Left lung (tissue), 10 donors: Measurements from ENCODE around the gene CDH4. TPM values are rescaled to one million over a fixed set of nuclear protein-coding genes. Genes with fewer than 3 reads are reported as not detected.

ENCODE experiments used
- ATAC-seq: fragments of 200-7000 bp; cut with Tn5 transposase; one replicate; pipeline ENCODE4 v1.9.1; 2020; ENCODE audit warnings: moderate library complexity
- DNase-seq, 4 donors: peaks; one replicate each; pipeline ENCODE4 v3.0.0-alpha.2; 2013 to 2020
- H3K27ac ChIP-seq, 2 donors: fragments of 200-600 bp; sonication (generic) in 1 of 2; one replicate each; pipeline versions ENCODE4 v1.5.0 to v1.8.0; 2020 to 2021
- H3K27me3 ChIP-seq, 2 donors: fragments of 200-600 bp; sonication (generic) in 1 of 2; one replicate each; pipeline versions ENCODE4 v1.5.0 to v1.8.0; 2020 to 2021
- H3K36me3 ChIP-seq, 2 donors: fragments of 200-600 bp; sonication (generic) in 1 of 2; one replicate each; pipeline versions ENCODE4 v1.5.0 to v1.8.0; 2020 to 2021
- H3K4me1 ChIP-seq, 2 donors: fragments of 200-600 bp; one replicate each; pipeline ENCODE4 v1.8.0; 2021
- H3K4me3 ChIP-seq, 2 donors: fragments of 200-600 bp; sonication (generic) in 1 of 2; one replicate each; pipeline versions ENCODE4 v1.5.0 to v1.8.0; 2020 to 2021; ENCODE audit warnings: mild to moderate bottlenecking in 1 of 2
- H3K9me3 ChIP-seq, 2 donors: fragments of 200-600 bp; sonication (generic) in 1 of 2; one replicate each; pipeline versions ENCODE4 v1.5.0 to v1.8.0; 2020 to 2021
- intact Hi-C, 2 donors: fragments of 100-400 bp; cut with DNase I; formaldehyde crosslinking; loops; one replicate each; pipeline versions ENCODE4 v1.11.2 to v1.14.2; 2022
- polyA plus RNA-seq, 6 donors: library from polyadenylated mRNA; unstranded; fragments of 120-200 nt; gene quantifications; one replicate each; pipeline ENCODE4 v1.2.1, GENCODE V29; 2013; ENCODE audit not compliant: insufficient read length in 6 of 6
- total RNA-seq, 2 donors: library from RNA; stranded (reverse); fragmentation: NEBNext Ultra II Directional; extraction: Animal tissue kit (Norgen Biotek cat#: 25700); gene quantifications; one replicate each; pipeline ENCODE4 v1.2.1, GENCODE V29; 2021
- TF ChIP-seq, protein P1 (sequence below), 2 donors: fragments of 200-600 bp; sonication (generic) in 1 of 2; IDR thresholded peaks; one replicate each; pipeline versions ENCODE4 v1.5.0 to v1.8.0; 2021; ENCODE audit warnings: antibody characterized with exemption in 2 of 2
- donor health status: DM: no; HTN: yes; CAD: no.
- donor health status: DM: no; HTN: no; CAD: no.

Gene CDH4
- total and polyA plus RNA-seq, 8 donors: 0.24 to 10.8 (median 5.1) TPM

DNA sequence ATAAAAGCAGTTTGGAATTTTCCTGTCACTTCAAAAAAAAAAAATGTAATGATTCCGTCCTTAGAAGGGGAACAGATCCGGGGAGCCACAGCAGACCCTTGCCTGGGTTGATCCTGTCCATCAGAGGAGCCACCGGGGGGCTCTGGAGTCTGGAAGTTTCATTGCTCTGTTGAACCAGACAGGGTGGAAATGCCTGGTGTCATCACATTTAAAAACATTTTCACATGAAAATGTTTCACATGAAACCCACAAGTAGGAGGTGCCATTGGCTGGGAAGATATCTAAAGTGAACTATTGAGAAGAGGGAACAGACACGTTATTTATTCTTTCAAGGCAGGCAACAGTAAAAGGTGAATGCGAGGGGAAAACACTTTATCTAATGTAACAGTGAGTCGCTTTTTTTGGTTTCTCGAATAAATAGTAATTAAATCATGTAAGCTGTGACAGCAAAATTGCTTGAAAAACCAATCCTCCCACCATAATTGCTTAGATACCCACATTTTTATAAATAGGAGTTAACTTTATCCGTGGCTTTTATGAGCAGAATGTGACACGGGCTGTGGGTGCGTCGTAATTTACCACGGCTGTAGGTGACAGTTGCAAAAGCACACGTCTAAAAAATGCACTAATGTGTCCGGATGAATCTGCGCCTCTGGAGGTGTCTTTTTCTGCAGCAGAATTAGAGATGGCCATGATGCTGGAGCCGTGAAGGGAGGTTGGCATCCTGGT, 490.2 kb downstream of the CDH4 start:
- intact Hi-C loops: no loop called here
- Histone ChIP-seq H3K4me1 (no peaks in the 10 kb centered on the region), H3K4me3 (no peak overlapping the region), H3K27me3 (peaks cover 0 to 29% of the 10 kb centered on the region in 2 donors), H3K36me3 (no peaks in the 10 kb centered on the region), H3K27ac (no peak overlapping the region), H3K9me3 (peaks cover 0 to 16% of the 10 kb centered on the region in 2 donors)
- DNase-seq (no peak), ATAC-seq (no peak)
- TF ChIP-seq, protein P1, sequence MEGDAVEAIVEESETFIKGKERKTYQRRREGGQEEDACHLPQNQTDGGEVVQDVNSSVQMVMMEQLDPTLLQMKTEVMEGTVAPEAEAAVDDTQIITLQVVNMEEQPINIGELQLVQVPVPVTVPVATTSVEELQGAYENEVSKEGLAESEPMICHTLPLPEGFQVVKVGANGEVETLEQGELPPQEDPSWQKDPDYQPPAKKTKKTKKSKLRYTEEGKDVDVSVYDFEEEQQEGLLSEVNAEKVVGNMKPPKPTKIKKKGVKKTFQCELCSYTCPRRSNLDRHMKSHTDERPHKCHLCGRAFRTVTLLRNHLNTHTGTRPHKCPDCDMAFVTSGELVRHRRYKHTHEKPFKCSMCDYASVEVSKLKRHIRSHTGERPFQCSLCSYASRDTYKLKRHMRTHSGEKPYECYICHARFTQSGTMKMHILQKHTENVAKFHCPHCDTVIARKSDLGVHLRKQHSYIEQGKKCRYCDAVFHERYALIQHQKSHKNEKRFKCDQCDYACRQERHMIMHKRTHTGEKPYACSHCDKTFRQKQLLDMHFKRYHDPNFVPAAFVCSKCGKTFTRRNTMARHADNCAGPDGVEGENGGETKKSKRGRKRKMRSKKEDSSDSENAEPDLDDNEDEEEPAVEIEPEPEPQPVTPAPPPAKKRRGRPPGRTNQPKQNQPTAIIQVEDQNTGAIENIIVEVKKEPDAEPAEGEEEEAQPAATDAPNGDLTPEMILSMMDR (IDR thresholded peaks at IDR 0.05): no peak

DNA sequence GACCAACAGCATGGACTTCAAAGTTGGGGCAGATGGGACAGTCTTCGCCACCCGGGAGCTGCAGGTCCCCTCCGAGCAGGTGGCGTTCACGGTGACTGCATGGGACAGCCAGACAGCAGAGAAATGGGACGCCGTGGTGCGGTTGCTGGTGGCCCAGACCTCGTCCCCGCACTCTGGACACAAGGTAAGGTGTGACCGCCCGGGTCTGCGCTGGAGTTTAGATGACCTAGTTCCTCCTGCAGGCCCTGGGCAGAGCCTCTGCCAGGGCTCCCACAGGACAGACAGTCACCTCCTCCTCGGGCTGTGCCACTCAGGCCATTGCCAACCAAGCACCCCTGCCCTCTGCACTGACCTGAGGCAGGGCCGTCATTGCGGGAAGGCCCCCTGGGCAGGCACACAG, 491.5 kb downstream of the CDH4 start:
- no peak overlapping the region for H3K27ac ChIP-seq
- DNase-seq (no peak), ATAC-seq (no peak)
- TF ChIP-seq, protein P1 (IDR thresholded peaks at IDR 0.05): no peak
- H3K4me3 ChIP-seq: no peak overlapping the region
- H3K9me3 ChIP-seq: peaks cover 0 to 14% of the 10 kb centered on the region in 2 donors
- no peaks in the 10 kb centered on the region for H3K4me1 ChIP-seq
- intact Hi-C loops: no loop called here
- peaks cover 0 to 15% of the 10 kb centered on the region in 2 donors for H3K27me3 ChIP-seq
- H3K36me3 ChIP-seq: no peaks in the 10 kb centered on the region

DNA sequence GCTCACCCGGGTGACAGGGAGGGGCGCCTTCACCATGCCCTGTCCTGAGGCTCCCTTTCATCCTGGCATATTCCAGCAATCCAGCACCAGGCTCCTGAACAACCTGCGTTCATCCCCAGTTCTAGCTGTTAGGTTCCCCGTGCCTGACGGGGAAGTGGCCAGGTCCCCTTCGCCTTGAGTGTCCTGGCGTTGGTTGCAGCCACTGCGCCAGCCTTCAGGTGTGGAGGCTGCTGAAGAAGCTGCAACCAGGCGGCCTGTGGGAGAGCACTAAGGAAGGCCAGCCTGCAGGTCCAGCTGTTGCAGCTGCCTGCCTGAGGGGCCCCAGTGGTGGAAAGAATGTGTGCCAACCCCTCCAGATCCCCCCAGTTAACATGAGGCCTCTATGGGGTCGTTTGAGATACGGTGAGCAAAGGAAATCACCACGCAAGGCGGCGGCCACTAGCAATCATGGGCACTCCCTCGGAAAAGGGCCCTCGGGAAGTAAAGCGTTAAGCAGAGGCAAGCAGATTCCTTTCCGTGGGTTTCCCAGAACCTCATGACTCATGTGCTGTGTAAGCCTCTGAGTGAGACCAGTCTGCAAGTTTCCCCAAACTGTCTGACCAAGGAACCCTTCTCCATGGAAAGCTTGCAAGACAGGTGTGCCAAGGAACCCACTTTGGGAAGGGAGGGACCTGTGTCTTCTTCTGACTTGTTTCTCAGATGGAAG, 492.8 kb downstream of the CDH4 start:
- H3K27ac ChIP-seq: no peak overlapping the region
- H3K4me3 ChIP-seq: no peak overlapping the region
- no peaks in the 10 kb centered on the region for H3K4me1 ChIP-seq
- no peaks in the 10 kb centered on the region for H3K36me3 ChIP-seq
- TF ChIP-seq, protein P1 (IDR thresholded peaks at IDR 0.05): no peak
- H3K27me3 ChIP-seq: peaks cover 0 to 12% of the 10 kb centered on the region in 2 donors
- DNase-seq: no peak
- intact Hi-C loops: no loop called here
- no peak for ATAC-seq
- peaks cover 0 to 16% of the 10 kb centered on the region in 2 donors for H3K9me3 ChIP-seq

DNA sequence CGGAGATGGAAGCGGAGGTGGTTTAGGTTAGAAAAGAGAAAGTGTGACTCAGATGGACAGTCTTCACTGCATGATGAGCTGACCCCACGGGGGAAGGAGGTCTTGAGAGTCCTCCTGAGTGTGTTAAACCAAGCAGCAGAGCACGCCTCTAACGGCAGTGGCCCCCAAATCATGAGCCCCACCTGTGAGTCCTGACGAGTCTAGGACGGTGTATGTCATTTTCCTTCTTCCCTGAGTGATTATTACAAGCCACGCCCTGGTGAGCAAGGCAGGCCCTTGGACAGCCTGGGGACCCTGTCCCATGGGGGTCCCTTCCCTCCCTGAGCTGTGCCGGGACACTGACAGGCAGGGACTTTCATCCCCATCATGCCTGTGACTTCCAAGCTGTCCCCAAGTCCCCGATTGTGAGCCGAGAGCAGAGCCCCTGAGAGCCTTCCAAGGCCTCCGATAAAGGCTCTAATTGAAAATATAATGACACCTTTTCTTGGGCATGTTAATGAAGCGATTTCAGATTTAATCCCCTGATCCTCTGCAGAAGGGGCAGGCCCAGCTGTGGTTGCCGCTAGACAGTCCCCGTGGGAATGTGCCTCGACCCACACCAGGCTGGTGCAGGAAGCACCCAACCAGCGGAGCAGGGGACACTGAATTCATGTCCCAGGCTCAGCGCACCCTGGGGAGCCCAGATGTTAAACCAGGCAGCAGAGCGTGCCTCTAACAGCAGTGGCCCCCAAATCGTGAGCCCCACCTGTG, 493.5 kb downstream of the CDH4 start:
- peaks cover 0 to 24% of the 10 kb centered on the region in 2 donors for H3K9me3 ChIP-seq
- no peaks in the 10 kb centered on the region for H3K4me1 ChIP-seq
- TF ChIP-seq, protein P1 (IDR thresholded peaks at IDR 0.05): no peak
- DNase-seq: peak in 1 of 4 donors; percentile 33
- H3K27ac ChIP-seq: no peak overlapping the region
- no peaks in the 10 kb centered on the region for H3K36me3 ChIP-seq
- intact Hi-C loops: no loop called here
- no peak for ATAC-seq
- H3K4me3 ChIP-seq: no peak overlapping the region
- H3K27me3 ChIP-seq: peaks cover 0 to 12% of the 10 kb centered on the region in 2 donors
